ENCODE results near the gene CELF4. TPM values are rescaled to one million over a fixed set of nuclear protein-coding genes. Genes with fewer than 3 reads are reported as not detected.

The CELF4 gene
- total RNA-seq, 1 experiment from 2014 or later = 0.11 TPM

GRCh38 chr18:37284260-37284659 is 281.3 kb downstream of the CELF4 start:
- POLR2A ChIA-PET = no interaction called here
- Histone ChIP-seq H3K4me3 (ENCODE audit: low read depth, low read length) (no peak overlapping the region), H3K36me3 (ENCODE audit: control insufficient read depth, insufficient read depth, low read length) (no peaks in the 10 kb centered on the region), H3K4me1 (no peaks in the 10 kb centered on the region), H3K27me3 (replicated peaks; ENCODE audit: control insufficient read depth, insufficient read depth, low read length) (no peaks in the 10 kb centered on the region), H3K9me3 (no peaks in the 10 kb centered on the region)
- no peaks in the 10 kb centered on the region for H3K27me3 Mint-ChIP-seq (ENCODE audit: insufficient read depth, unreplicated experiment)
- no peak overlapping the region for H3K27ac Mint-ChIP-seq (ENCODE audit: unreplicated experiment)
- no peak for DNase-seq
- BruUV-seq (replicated peaks) = no TSS peak
- H3K4me1 Mint-ChIP-seq (ENCODE audit: low read depth, unreplicated experiment) = no peaks in the 10 kb centered on the region
- H3K9me3 Mint-ChIP-seq (ENCODE audit: unreplicated experiment) = no peaks in the 10 kb centered on the region
- CTCF ChIA-PET = no interaction called here
- no peak for TF ChIP-seq CTCF (IDR thresholded peaks at IDR 0.05; ENCODE audit: insufficient read depth in 1 of 2, low read depth in 1 of 2, low read length in 1 of 2, severe bottlenecking in 1 of 2, unreplicated experiment in 1 of 2)
- H3K36me3 Mint-ChIP-seq (ENCODE audit: insufficient read depth, unreplicated experiment) = no peaks in the 10 kb centered on the region
- no peak overlapping the region for H3K4me3 Mint-ChIP-seq (ENCODE audit: unreplicated experiment)
- intact Hi-C loops (cut with micrococcal nuclease; ENCODE audit: unreplicated experiment) = no loop called here

GRCh38 chr18:37282386-37283037 is 283.1 kb downstream of the CELF4 start:
- Histone ChIP-seq H3K36me3 (ENCODE audit: control insufficient read depth, insufficient read depth, low read length) (no peaks in the 10 kb centered on the region), H3K27me3 (replicated peaks; ENCODE audit: control insufficient read depth, insufficient read depth, low read length) (no peaks in the 10 kb centered on the region), H3K9me3 (no peaks in the 10 kb centered on the region), H3K4me3 (ENCODE audit: low read depth, low read length) (no peak overlapping the region), H3K4me1 (no peaks in the 10 kb centered on the region)
- Mint-ChIP-seq H3K27ac (ENCODE audit: unreplicated experiment) (no peak overlapping the region), H3K4me1 (ENCODE audit: low read depth, unreplicated experiment) (no peaks in the 10 kb centered on the region), H3K36me3 (ENCODE audit: insufficient read depth, unreplicated experiment) (no peaks in the 10 kb centered on the region), H3K9me3 (ENCODE audit: unreplicated experiment) (no peaks in the 10 kb centered on the region), H3K27me3 (ENCODE audit: insufficient read depth, unreplicated experiment) (peaks cover 4% of the 10 kb centered on the region), H3K4me3 (ENCODE audit: unreplicated experiment) (no peak overlapping the region)
- intact Hi-C loops (cut with micrococcal nuclease; ENCODE audit: unreplicated experiment) = no loop called here
- BruUV-seq (replicated peaks) = no TSS peak
- ChIA-PET POLR2A (no interaction called here), CTCF (no interaction called here)
- TF ChIP-seq CTCF (IDR thresholded peaks at IDR 0.05; ENCODE audit: insufficient read depth in 1 of 2, low read depth in 1 of 2, low read length in 1 of 2, severe bottlenecking in 1 of 2, unreplicated experiment in 1 of 2) = peak in 1 of 2 experiments; percentile 22
- DNase-seq = no peak

GRCh38 chr18:37280701-37281393 is 284.8 kb downstream of the CELF4 start:
- H3K36me3 ChIP-seq (ENCODE audit: control insufficient read depth, insufficient read depth, low read length) = no peaks in the 10 kb centered on the region
- intact Hi-C loops (cut with micrococcal nuclease; ENCODE audit: unreplicated experiment) = no loop called here
- H3K27me3 Mint-ChIP-seq (ENCODE audit: insufficient read depth, unreplicated experiment) = peaks cover 4% of the 10 kb centered on the region
- H3K9me3 Mint-ChIP-seq (ENCODE audit: unreplicated experiment) = no peaks in the 10 kb centered on the region
- H3K27me3 ChIP-seq (replicated peaks; ENCODE audit: control insufficient read depth, insufficient read depth, low read length) = no peaks in the 10 kb centered on the region
- CTCF ChIA-PET = no interaction called here
- no peak overlapping the region for H3K27ac Mint-ChIP-seq (ENCODE audit: unreplicated experiment)
- no peak for TF ChIP-seq CTCF (IDR thresholded peaks at IDR 0.05; ENCODE audit: insufficient read depth in 1 of 2, low read depth in 1 of 2, low read length in 1 of 2, severe bottlenecking in 1 of 2, unreplicated experiment in 1 of 2)
- no peak overlapping the region for H3K4me3 Mint-ChIP-seq (ENCODE audit: unreplicated experiment)
- no TSS peak for BruUV-seq (replicated peaks)
- no peaks in the 10 kb centered on the region for H3K9me3 ChIP-seq
- POLR2A ChIA-PET = no interaction called here
- DNase-seq = no peak
- no peaks in the 10 kb centered on the region for H3K4me1 ChIP-seq
- H3K4me1 Mint-ChIP-seq (ENCODE audit: low read depth, unreplicated experiment) = no peaks in the 10 kb centered on the region
- no peaks in the 10 kb centered on the region for H3K36me3 Mint-ChIP-seq (ENCODE audit: insufficient read depth, unreplicated experiment)
- no peak overlapping the region for H3K4me3 ChIP-seq (ENCODE audit: low read depth, low read length)
